Measurements from ENCODE around the gene GGA3. TPM values are rescaled to one million over a fixed set of nuclear protein-coding genes. Genes with fewer than 3 reads are reported as not detected.

Gene GGA3
- total and polyA plus RNA-seq, 10 of the 15 experiments (the other 5 are each of a cell fraction or from before 2014, with no cell fraction given), result 7.0 to 57.5 (median 34.0) TPM

GRCh38 chr17:75252039-75252816 is 9.2 kb downstream of the GGA3 start:
- POLR2A ChIA-PET, result interaction anchor here (0.6 to 6.6 kb wide), 5 partner anchors 9 to 514 kb away, joined by 3 to 81 read pairs (median 5); partner anchors contain the start of genes GGA3, MIF4GD and MRPS7
- Histone ChIP-seq H3K27ac (ENCODE audit: control insufficient read depth, insufficient read depth) (peak overlapping the region; percentile 22), H4K20me1 (ENCODE audit: control insufficient read depth, insufficient read depth) (no peaks in the 10 kb centered on the region), H3K36me3 (ENCODE audit: control insufficient read depth in 2 of 2, insufficient read depth in 2 of 2, low read length in 1 of 2) (peaks cover 0 to 2% of the 10 kb centered on the region in 2 experiments; a peak in 1 of 4 replicates), H3K9ac (ENCODE audit: control insufficient read depth, insufficient read depth, low read length) (no peak overlapping the region), H3K27me3 (replicated peaks in 1 of 2; ENCODE audit: control insufficient read depth in 2 of 2, insufficient read depth in 2 of 2, low read length in 1 of 2) (no peaks in the 10 kb centered on the region), H3K4me1 (ENCODE audit: control insufficient read depth, insufficient read depth, low read length) (peaks cover 25% of the 10 kb centered on the region), H3K79me2 (ENCODE audit: control insufficient read depth, insufficient read depth, low read length) (peaks cover 38% of the 10 kb centered on the region), H3K9me3 (replicated peaks; ENCODE audit: control insufficient read depth, insufficient read depth, low read length) (no peaks in the 10 kb centered on the region), H2AFZ (ENCODE audit: control insufficient read depth, low read depth, low read length) (no peak overlapping the region), H3K4me3 (no peak overlapping the region), H3K4me2 (ENCODE audit: control insufficient read depth, insufficient read depth) (peak overlapping the region; percentile 83; the same call in 1 of the 2 replicates)
- SMC1A ChIA-PET (ENCODE audit: uncharacterized antibody, unreplicated experiment), result interaction anchor here (0.6 to 3.9 kb wide), 3 partner anchors 9 to 120 kb away, joined by 3 to 62 read pairs (median 9); partner anchors contain the start of genes GGA3, MIF4GD and MRPS7
- no TSS peak for BruUV-seq (replicated peaks)
- in situ Hi-C loops (cut with MboI), result no loop called here
- DNase-seq (ENCODE audit: low read depth, low spot score) (no peak), ATAC-seq (no peak), FAIRE-seq (no peak)
- RAD21 ChIA-PET (ENCODE audit: unreplicated experiment), result interaction anchor here (0.7 to 1.0 kb wide), 4 partner anchors 8 to 154 kb away, joined by 3 to 6 read pairs (median 3); no protein-coding TSS in a partner anchor
- TF ChIP-seq NRF1 (conservative IDR thresholded peaks at IDR 0.05; ENCODE audit: low read depth, low read length), result no peak
- 47% methylated on average over 8 of the region's 8 CpGs for WGBS (ENCODE audit: insufficient coverage, insufficient replicate concordance, low lambda C conversion rate, missing lambda C conversion rate)
- intact Hi-C loops (cut with micrococcal nuclease; ENCODE audit: unreplicated experiment), result no loop called here
- CTCF ChIA-PET, result interaction anchor here (0.6 to 3.3 kb wide), 4 partner anchors 9 to 169 kb away, joined by 3 to 24 read pairs (median 6); partner anchors contain the start of genes GGA3, MIF4GD and MRPS7

GRCh38 chr17:75250009-75250471 is 11.4 kb downstream of the GGA3 start:
- peak; percentile 79 for DNase-seq (ENCODE audit: low read depth, low spot score)
- WGBS (ENCODE audit: insufficient coverage, insufficient replicate concordance, low lambda C conversion rate, missing lambda C conversion rate), result under 1% methylated on average over 9 of the region's 11 CpGs
- no peaks in the 10 kb centered on the region for H4K20me1 ChIP-seq (ENCODE audit: control insufficient read depth, insufficient read depth)
- BruUV-seq (replicated peaks), result no TSS peak
- ChIA-PET POLR2A (interaction anchor here (0.6 to 6.6 kb wide), 7 partner anchors 11 to 202 kb away, joined by 3 to 81 read pairs (median 4); partner anchors contain the start of genes GGA3, MIF4GD, MRPS7 and SLC25A19), SMC1A (ENCODE audit: uncharacterized antibody, unreplicated experiment) (interaction anchor here (0.6 to 3.9 kb wide), 12 partner anchors 9 to 239 kb away, joined by 3 to 62 read pairs (median 4); partner anchors contain the start of genes GGA3, MIF4GD, MRPS7 and SLC25A19), RAD21 (ENCODE audit: unreplicated experiment) (interaction anchor here (0.7 to 3.3 kb wide), 8 partner anchors 12 to 326 kb away, joined by 3 to 21 read pairs (median 6); partner anchors contain the start of genes GGA3, MIF4GD, MRPS7 and NUP85), CTCF (interaction anchor here (0.5 to 3.3 kb wide), 20 partner anchors 10 to 504 kb away, joined by 3 to 34 read pairs (median 4); partner anchors contain the start of genes GGA3, MIF4GD, MRPS7 and SLC25A19)
- H3K79me2 ChIP-seq (ENCODE audit: control insufficient read depth, insufficient read depth, low read length), result peaks cover 37% of the 10 kb centered on the region
- H3K27me3 ChIP-seq (replicated peaks in 1 of 2; ENCODE audit: control insufficient read depth in 2 of 2, insufficient read depth in 2 of 2, low read length in 1 of 2), result no peaks in the 10 kb centered on the region
- peaks cover 11 to 12% of the 10 kb centered on the region in 2 experiments for H3K36me3 ChIP-seq (ENCODE audit: control insufficient read depth in 2 of 2, insufficient read depth in 2 of 2, low read length in 1 of 2)
- intact Hi-C loops (cut with micrococcal nuclease; ENCODE audit: unreplicated experiment) (no loop called here), in situ Hi-C loops (cut with MboI) (no loop called here)
- H3K9ac ChIP-seq (ENCODE audit: control insufficient read depth, insufficient read depth, low read length), result peak overlapping the region; percentile 3
- peak; percentile 85 for FAIRE-seq
- peak overlapping the region; percentile 66 for H3K4me3 ChIP-seq
- peak overlapping the region; percentile 83 for H3K4me2 ChIP-seq (ENCODE audit: control insufficient read depth, insufficient read depth)
- peak overlapping the region; percentile 70 for H3K27ac ChIP-seq (ENCODE audit: control insufficient read depth, insufficient read depth)
- ATAC-seq, result peak; percentile 98
- H2AFZ ChIP-seq (ENCODE audit: control insufficient read depth, low read depth, low read length), result peak overlapping the region; percentile 63
- no peaks in the 10 kb centered on the region for H3K9me3 ChIP-seq (replicated peaks; ENCODE audit: control insufficient read depth, insufficient read depth, low read length)
- peaks cover 27% of the 10 kb centered on the region for H3K4me1 ChIP-seq (ENCODE audit: control insufficient read depth, insufficient read depth, low read length)
- 0 out of 2 replicates have a peak, but pooled peaks have one; percentile 54 for TF ChIP-seq RFX5 (IDR thresholded peaks at IDR 0.05; ENCODE audit: low read depth, low read length)
- TF ChIP-seq SKIL (IDR thresholded peaks at IDR 0.05; ENCODE audit: low read depth, poor library complexity, severe bottlenecking), result no peak
- TF ChIP-seq TBL1XR1 (IDR thresholded peaks at IDR 0.05; ENCODE audit: low read depth, low read length), result 0 out of 2 replicates have a peak, but pooled peaks have one; percentile 15
- 0 out of 4 replicates have a peak, but pooled peaks of 1 of the 2 experiments have one; percentile 11 for TF ChIP-seq EP300 (IDR thresholded peaks at IDR 0.05; ENCODE audit: borderline replicate concordance in 1 of 2, control insufficient read depth in 1 of 2, low read depth in 2 of 2, low read length in 2 of 2)

Data from GM12878 (cell line).